Measurements from ENCODE around the gene INPP5F.

GRCh38 chr10:119831656-119832055 is 105.8 kb downstream of the INPP5F start:
- no peak for TF ChIP-seq PCBP1 (IDR thresholded peaks at IDR 0.05; ENCODE audit: borderline replicate concordance, low read depth, low read length)
- TF ChIP-seq ZNF317 (CRISPR knock-in tag; IDR thresholded peaks at IDR 0.05) = no peak
- TF ChIP-seq TAF1 (CRISPR knock-in tag; IDR thresholded peaks at IDR 0.05) = no peak
- no peak for TF ChIP-seq RXRB (CRISPR knock-in tag; IDR thresholded peaks at IDR 0.05; ENCODE audit: borderline replicate concordance)
- TF ChIP-seq POLR2AphosphoS5 (IDR thresholded peaks at IDR 0.05; ENCODE audit: low read depth, low read length) = no peak
- TF ChIP-seq, protein P1, sequence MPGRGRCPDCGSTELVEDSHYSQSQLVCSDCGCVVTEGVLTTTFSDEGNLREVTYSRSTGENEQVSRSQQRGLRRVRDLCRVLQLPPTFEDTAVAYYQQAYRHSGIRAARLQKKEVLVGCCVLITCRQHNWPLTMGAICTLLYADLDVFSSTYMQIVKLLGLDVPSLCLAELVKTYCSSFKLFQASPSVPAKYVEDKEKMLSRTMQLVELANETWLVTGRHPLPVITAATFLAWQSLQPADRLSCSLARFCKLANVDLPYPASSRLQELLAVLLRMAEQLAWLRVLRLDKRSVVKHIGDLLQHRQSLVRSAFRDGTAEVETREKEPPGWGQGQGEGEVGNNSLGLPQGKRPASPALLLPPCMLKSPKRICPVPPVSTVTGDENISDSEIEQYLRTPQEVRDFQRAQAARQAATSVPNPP (CRISPR knock-in tag; IDR thresholded peaks at IDR 0.05) = no peak
- TF ChIP-seq SIN3B (IDR thresholded peaks at IDR 0.05; ENCODE audit: low read length) = no peak
